Fibroblast of gingiva (primary cell): ENCODE results near the gene PRTFDC1.

Source experiments
- DNase-seq: peaks from one replicate; pipeline ENCODE4 v3.0.0-alpha.2; 2011; ENCODE audit warnings: low read depth

The PRTFDC1 gene

GRCh38 chr10:24872049-24872789 lies 80.2 kb downstream of the PRTFDC1 start:
- no peak for DNase-seq

- peak; percentile 58 for DNase-seq
Observed at GRCh38 chr10:24871011-24871935, 81.1 kb downstream of the PRTFDC1 start.

- DNase-seq, result no peak
Observed at GRCh38 chr10:24869354-24870015, 82.9 kb downstream of the PRTFDC1 start.

GRCh38 chr10:24866604-24867583 lies 85.5 kb downstream of the PRTFDC1 start:
- peak; percentile 45 for DNase-seq

GRCh38 chr10:24865783-24866182 lies 86.6 kb downstream of the PRTFDC1 start:
- no peak for DNase-seq

GRCh38 chr10:24862589-24862988 lies 89.8 kb downstream of the PRTFDC1 start:
- no peak for DNase-seq

- peak; percentile 79 for DNase-seq
Observed at GRCh38 chr10:24858288-24859270, 93.8 kb downstream of the PRTFDC1 start.

DNA sequence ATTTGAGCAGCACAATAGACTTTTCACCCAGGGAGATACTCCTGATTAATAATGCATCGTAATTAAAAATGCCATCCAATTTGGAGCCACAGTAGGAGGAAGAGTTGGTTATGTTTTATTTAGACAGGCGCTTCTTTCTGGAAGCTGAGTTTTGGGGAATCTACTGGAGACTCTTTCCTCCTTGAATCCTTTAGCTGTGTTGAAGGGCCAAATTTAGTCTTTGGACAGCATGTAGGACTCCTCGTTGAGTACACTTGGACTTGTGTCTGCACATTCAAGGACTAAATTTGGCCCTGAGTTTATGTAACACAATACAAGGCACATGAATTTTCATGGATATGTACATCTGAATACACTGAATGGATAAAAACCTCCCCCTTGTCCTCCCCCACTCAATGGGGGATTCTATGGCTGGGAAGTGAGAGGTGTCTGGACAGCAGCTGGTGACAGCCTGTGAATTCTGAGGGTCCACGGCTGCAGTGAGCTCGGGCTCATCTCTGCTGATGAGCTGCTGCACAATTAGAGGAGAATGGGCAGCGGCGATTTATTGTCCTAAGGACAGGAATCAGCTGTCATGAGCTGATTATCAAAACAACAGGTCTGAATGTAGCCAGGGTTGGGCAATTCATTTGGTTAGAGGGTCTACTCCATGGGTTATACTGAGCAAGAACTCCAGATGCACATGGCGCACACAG lies 95.2 kb downstream of the PRTFDC1 start:
- no peak for DNase-seq

- DNase-seq, result no peak
Observed at GRCh38 chr10:24854256-24854655, 98.2 kb downstream of the PRTFDC1 start.

- peak; percentile 6 for DNase-seq
Observed at GRCh38 chr10:24853661-24854060, 98.7 kb downstream of the PRTFDC1 start.

GRCh38 chr10:24851629-24852028 lies 100.8 kb downstream of the PRTFDC1 start:
- peak; percentile 19 for DNase-seq

DNA sequence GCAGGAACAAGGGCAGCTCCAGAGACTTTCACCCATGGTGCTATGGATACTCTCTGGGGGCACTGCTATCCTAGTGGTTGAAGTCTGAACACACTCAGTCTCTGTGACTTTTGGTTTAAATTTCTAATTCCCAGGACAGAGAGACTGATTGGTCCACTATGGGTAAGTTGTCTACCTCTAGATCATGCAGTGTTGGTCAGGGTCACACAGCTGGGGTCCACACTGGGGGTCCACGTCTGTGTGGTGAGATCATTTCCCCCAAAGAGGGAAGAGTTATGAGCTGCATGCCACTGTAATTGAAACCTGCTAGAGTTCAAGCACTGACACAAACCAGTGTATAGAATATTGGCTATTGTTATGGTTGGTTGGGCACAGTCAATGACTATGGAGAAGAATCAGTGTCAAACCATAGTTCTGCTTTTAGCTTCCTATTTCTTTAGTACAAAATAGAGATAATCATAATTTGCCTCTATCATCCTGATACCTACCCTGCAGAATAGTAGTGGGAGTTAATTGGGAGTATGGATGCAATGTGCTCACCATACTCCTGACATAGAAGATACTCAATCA lies 101.6 kb downstream of the PRTFDC1 start:
- no peak for DNase-seq

DNA sequence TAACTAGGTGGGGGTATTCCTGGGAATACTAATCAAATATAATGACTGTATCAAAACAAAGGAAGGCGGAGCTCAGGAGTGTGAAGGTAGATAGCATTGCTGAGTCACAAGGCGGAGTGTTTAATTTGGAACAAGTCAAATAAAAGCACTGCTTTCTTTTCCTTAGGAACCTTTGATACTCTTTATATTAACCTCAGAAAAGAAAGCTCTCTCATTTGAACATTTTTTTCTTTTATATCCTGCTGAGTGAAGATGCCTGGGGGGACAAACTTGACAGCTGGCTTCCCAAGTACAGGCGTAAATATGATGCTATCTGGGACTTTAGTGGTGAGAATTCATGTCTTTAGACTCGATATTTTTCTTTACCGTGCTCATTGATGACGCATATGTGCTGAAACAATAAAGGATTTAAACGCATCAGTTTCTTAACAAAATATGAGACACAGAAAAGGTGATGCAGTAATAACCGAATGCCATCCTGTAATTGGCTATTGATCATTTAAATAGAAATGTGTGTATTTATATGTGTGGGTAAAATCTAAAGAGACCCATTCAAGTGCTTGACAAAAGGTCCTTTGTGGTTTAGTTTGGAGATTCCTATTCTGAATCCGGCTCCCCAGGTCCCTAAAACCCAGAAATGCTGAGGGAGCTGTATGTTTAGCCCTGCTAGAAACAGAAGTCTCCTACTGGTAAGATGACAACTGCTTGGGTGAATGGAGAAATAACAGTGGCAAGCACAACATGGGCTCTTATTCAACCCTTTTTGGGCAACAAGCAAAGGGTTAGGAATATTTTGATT lies 102.7 kb downstream of the PRTFDC1 start:
- no peak for DNase-seq

GRCh38 chr10:24849051-24849450 lies 103.4 kb downstream of the PRTFDC1 start:
- no peak for DNase-seq

DNA sequence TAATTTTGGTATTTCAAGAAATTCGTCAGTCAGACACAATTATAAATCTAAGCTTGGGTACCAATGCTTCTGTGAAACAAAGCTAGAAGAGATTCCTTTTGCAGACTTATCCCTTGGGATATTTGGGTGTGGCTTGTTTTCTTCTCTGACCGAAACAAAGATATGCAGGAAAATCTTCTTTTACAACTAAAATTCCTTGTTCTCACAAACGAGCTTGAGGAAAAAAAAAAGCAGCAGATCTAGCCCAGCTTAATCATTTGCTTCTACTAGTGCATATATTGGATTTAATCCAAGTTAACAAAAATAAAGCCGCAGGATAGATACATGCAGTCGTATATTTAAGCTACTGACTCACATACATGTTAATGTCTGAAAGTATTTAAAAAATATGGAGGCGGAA lies 104.2 kb downstream of the PRTFDC1 start:
- no peak for DNase-seq

- no peak for DNase-seq
Observed at GRCh38 chr10:24847112-24848070, 105.0 kb downstream of the PRTFDC1 start.

GRCh38 chr10:24844742-24845141 lies 107.7 kb downstream of the PRTFDC1 start:
- DNase-seq, result no peak
